Left lobe of liver (tissue), 2 donors: ENCODE data around the gene PPP3R1. TPM values are rescaled to one million over a fixed set of nuclear protein-coding genes. Genes with fewer than 3 reads are reported as not detected.

ENCODE experiments used
- ATAC-seq: fragments of 200-7000 bp; cut with Tn5 transposase; one replicate; pipeline ENCODE4 v1.9.1; 2020; ENCODE audit warnings: mild to moderate bottlenecking, moderate library complexity
- DNase-seq: peaks from one replicate; pipeline ENCODE4 v3.0.0-alpha.2; 2020; ENCODE audit warnings: low spot score
- total RNA-seq: library from RNA; stranded (reverse); gene quantifications from one replicate; pipeline ENCODE4 v1.2.1, GENCODE V29; 2021
- donor health status: DM: no; HTN: no; CAD: no; lungs with moderate emphysema.
- donor health status: DM: no; HTN: yes; CAD: no.

PPP3R1 gene
- total RNA-seq, 1 donor from 2014 or later = 23.5 TPM

DNA sequence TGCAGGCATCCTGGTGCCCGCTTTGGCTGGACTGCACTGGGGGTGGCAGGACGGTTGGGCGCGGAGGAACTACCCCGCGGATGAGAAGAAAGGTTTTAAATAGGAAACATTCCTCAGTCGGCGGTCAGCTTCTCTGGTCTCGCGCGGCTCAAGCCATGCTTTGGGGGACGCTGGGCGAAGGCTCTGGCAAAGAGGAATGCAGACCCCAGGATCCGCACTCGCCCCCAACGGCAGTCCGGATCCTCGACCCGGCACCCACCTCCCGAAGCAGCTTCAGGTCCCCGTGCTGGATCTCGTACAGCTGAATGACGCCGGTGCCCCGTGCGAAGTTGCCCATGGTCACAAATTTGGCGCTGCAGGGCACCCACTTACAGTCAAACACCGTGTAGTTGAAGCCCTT, 95.3 kb downstream of the PPP3R1 start:
- DNase-seq (no peak), ATAC-seq (peak; percentile 65)

DNA sequence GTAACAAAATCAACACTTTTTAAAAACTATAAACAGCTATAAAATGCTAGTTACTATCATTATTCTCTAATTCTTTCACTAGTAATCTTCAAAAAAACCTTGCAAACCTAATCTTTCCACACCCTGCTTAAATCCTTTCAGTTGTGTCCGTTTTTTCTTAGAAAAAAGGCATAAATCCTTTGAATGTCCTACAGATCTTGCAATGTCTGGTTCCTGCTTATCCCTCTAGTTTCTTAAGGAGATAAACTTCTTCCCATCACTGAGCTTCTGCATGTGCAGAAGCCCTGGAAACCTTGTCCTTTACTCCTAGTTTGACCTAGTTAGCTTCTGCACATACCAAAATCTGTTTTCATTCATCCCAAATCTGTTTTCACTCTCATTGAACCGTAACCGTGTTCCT, 95.9 kb downstream of the PPP3R1 start:
- ATAC-seq = no peak
- DNase-seq = no peak

- DNase-seq (no peak), ATAC-seq (no peak)
Measured at GRCh38 chr2:68155618-68156017, 96.7 kb downstream of the PPP3R1 start.

- ATAC-seq (no peak), DNase-seq (no peak)
Measured at GRCh38 chr2:68152681-68153347, 99.5 kb downstream of the PPP3R1 start.

DNA sequence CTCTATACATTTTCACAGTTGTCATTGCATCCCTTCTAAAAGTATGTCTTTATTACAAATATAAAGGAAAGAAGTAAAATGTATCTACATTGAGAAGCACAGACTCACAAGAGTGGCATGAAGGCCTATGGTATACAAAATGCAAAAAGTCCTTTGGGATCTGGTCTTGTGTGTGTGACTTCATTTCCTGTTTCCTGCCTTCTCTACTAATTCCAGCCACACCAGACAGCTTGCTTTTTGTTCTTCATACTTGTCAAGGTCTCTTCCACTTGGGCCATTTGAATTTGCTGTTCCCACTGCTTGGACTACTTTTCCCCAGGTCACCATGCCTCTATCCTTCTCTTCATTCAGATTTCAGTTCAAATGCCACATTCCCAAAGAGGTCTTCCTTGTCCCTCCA, 101.3 kb downstream of the PPP3R1 start:
- ATAC-seq = no peak

DNA sequence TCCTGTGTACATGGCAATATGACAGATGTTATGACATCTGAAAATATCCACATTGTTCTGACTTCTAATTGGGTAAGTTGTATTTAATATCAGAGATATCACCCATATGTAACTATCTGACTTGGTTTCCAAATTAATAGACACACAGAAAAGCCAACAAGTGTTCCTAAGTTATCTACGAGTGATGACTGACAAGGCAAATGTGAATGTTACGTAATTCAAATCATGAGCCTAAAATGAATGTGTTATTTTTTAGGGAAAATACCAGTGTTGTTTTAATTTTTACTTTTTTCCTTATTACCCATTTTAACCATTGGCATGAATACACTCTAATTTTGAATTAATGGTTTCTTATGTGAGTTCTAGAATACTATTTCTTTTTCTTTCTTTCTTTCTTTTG, 110.5 kb downstream of the PPP3R1 start:
- DNase-seq = no peak
- no peak for ATAC-seq

More for the DNA sequence above, 101.3 kb downstream of the PPP3R1 start:
- no peak for DNase-seq

DNA sequence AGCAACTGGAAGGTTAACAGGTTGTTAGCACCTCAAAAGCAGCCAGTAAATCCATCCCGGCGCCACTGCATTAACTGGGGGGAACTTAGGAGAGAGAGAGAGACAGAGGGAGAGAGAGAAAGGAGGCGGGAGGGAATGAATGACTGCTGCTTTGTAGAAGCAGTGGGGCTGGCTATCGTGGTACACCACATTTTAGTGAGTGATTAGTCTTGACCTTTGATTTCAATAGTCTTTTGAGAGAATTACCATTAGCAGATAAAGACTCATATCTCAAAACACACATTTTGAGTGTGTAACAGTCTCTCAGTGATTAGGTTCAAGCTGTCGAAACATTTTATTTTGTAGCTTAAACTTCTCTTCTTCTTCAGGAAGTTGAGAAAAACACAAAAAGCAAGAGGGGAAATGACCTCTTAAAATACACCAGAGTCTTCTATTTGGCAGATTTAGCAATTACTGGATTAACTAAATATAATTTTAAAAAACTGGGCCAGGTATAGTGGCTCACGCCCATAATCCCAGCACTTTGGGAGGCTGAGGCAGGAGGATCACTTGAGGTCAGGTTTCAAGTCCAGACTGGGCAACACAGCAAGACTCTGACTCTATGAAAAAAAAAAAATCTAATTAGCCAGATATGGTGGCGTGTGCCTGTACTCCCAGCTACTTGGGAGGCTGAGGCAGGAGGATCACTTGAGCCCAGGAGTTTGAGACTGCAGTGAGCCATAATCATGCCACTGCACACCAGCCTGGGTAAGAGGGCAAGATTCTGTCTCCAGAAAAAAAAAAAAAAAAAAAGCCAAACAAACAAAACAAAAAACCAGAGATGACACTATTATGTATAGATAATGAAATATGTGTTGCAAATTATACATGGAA, 116.6 kb downstream of the PPP3R1 start:
- no peak for DNase-seq
- ATAC-seq = no peak

- ATAC-seq = no peak
- DNase-seq = no peak
Measured at GRCh38 chr2:68134554-68134953, 117.8 kb downstream of the PPP3R1 start.

- no peak for DNase-seq
- no peak for ATAC-seq
Measured at GRCh38 chr2:68134120-68134519, 118.2 kb downstream of the PPP3R1 start.

Other genes starting within 250 kb of the PPP3R1 start
- gene C1D, start 189.5 kb downstream of the PPP3R1 start, total RNA-seq = 7.9 TPM
- 4.9 TPM for gene PNO1, start 94.6 kb downstream of the PPP3R1 start, total RNA-seq
- 2.3 TPM for gene CNRIP1, start 67.4 kb upstream of the PPP3R1 start, total RNA-seq
- 2.9 TPM for gene PLEK, start 112.8 kb upstream of the PPP3R1 start, total RNA-seq
- gene FBXO48, start 214.8 kb upstream of the PPP3R1 start, total RNA-seq = 1.3 TPM
- gene APLF, start 215.1 kb upstream of the PPP3R1 start, total RNA-seq = 1.1 TPM